Mesenchymal stem cell (in vitro differentiated cells and primary cell): ENCODE data around the gene MSS51.

Experiments
- DNase-seq: peaks from one replicate; pipeline ENCODE4 v3.0.0-alpha.2; 2013
- H2AFZ ChIP-seq: one replicate; pipeline ENCODE4 v1.6.1; 2013; ENCODE audit warnings: low read depth, mild to moderate bottlenecking, control low read depth, inconsistent platforms, low read length, moderate library complexity
- H2AK5ac ChIP-seq: 2 replicates; pipeline ENCODE4 v1.6.1; 2013; ENCODE audit warnings: low read length, moderate library complexity, mild to moderate bottlenecking, inconsistent platforms; ENCODE audit not compliant: severe bottlenecking
- H2BK120ac ChIP-seq: one replicate; pipeline ENCODE4 v1.6.1; 2013; ENCODE audit warnings: low read depth, mild to moderate bottlenecking, inconsistent platforms, low read length, moderate library complexity
- H2BK12ac ChIP-seq, 2 experiments: one replicate each; pipeline ENCODE4 v1.6.1; 2013; ENCODE audit warnings: inconsistent platforms in 2 of 2, low read length in 2 of 2, mild to moderate bottlenecking in 2 of 2, moderate library complexity in 2 of 2, control low read depth in 1 of 2
- H2BK15ac ChIP-seq: one replicate; pipeline ENCODE4 v1.6.1; 2013; ENCODE audit warnings: mild to moderate bottlenecking, low read depth, inconsistent platforms; ENCODE audit not compliant: poor library complexity, severe bottlenecking
- H2BK5ac ChIP-seq: 2 replicates; pipeline ENCODE4 v1.6.1; 2013; ENCODE audit warnings: low read depth, mild to moderate bottlenecking, low read length, control low read depth, inconsistent platforms; ENCODE audit not compliant: poor library complexity, severe bottlenecking
- H3K14ac ChIP-seq, 2 experiments: one replicate each; pipeline ENCODE4 v1.6.1; 2013; ENCODE audit warnings: inconsistent platforms in 2 of 2, low read length in 2 of 2, control low read depth in 1 of 2, mild to moderate bottlenecking in 1 of 2, moderate library complexity in 1 of 2
- H3K18ac ChIP-seq, 2 experiments: one replicate each; pipeline ENCODE4 v1.6.1; 2013; ENCODE audit warnings: inconsistent platforms in 2 of 2, low read length in 2 of 2, control low read depth in 1 of 2, low read depth in 1 of 2, mild to moderate bottlenecking in 1 of 2
- H3K23ac ChIP-seq, 2 experiments: one replicate each; pipeline ENCODE4 v1.6.1; 2013; ENCODE audit warnings: inconsistent platforms in 2 of 2, low read length in 2 of 2, mild to moderate bottlenecking in 2 of 2, moderate library complexity in 2 of 2, control low read depth in 1 of 2
- H3K27ac ChIP-seq: 2 replicates; pipeline ENCODE4 v1.5.1; 2013; ENCODE audit warnings: mild to moderate bottlenecking, moderate library complexity, low read length, control low read depth, inconsistent platforms; ENCODE audit not compliant: poor library complexity, severe bottlenecking
- H3K27me3 ChIP-seq, 2 experiments: 2 replicates each; pipeline versions ENCODE4 v1.6.1 to v1.7.0; 2013; ENCODE audit warnings: low read length in 2 of 2, mild to moderate bottlenecking in 2 of 2, moderate library complexity in 2 of 2, control low read depth in 1 of 2, inconsistent platforms in 1 of 2; ENCODE audit not compliant: control insufficient read depth in 1 of 2, insufficient read depth in 1 of 2
- H3K36me3 ChIP-seq, 2 experiments: 2 replicates each; pipeline versions ENCODE4 v1.6.1 to v1.7.0; 2013; ENCODE audit warnings: low read length in 2 of 2, control low read depth in 1 of 2, inconsistent platforms in 1 of 2, low read depth in 1 of 2, mild to moderate bottlenecking in 1 of 2; ENCODE audit not compliant: insufficient read depth in 2 of 2, control insufficient read depth in 1 of 2
- H3K4ac ChIP-seq, 2 experiments: one replicate each; pipeline ENCODE4 v1.6.1; 2013; ENCODE audit warnings: inconsistent platforms in 2 of 2, low read length in 2 of 2, mild to moderate bottlenecking in 2 of 2, moderate library complexity in 2 of 2, control low read depth in 1 of 2, low read depth in 1 of 2
- H3K4me1 ChIP-seq: 2 replicates; pipeline ENCODE4 v1.6.1; 2013; ENCODE audit warnings: low read depth, low read length, control low read depth; ENCODE audit not compliant: control insufficient read depth, insufficient read depth
- H3K4me2 ChIP-seq: 2 replicates; pipeline ENCODE4 v1.6.1; 2013; ENCODE audit warnings: low read length, mild to moderate bottlenecking, inconsistent platforms; ENCODE audit not compliant: poor library complexity, severe bottlenecking
- H3K4me3 ChIP-seq, 2 experiments: 2 replicates each; pipeline versions ENCODE4 v1.5.1 to v1.7.0; 2013; ENCODE audit warnings: low read length in 2 of 2, mild to moderate bottlenecking in 2 of 2, control low read depth in 1 of 2, low read depth in 1 of 2; ENCODE audit not compliant: insufficient read depth in 1 of 2
- H3K79me1 ChIP-seq: replicated peaks from 2 replicates; pipeline ENCODE4 v1.6.1; 2013; ENCODE audit warnings: mild to moderate bottlenecking, control low read depth, low read length, inconsistent platforms; ENCODE audit not compliant: poor library complexity, severe bottlenecking
- H3K9ac ChIP-seq: 2 replicates; pipeline ENCODE4 v1.7.0; 2013; ENCODE audit warnings: mild to moderate bottlenecking, low read length, moderate library complexity
- H3K9me3 ChIP-seq: 2 replicates; pipeline ENCODE4 v1.7.0; 2013; ENCODE audit warnings: mild to moderate bottlenecking, low read length; ENCODE audit not compliant: control insufficient read depth
- H4K8ac ChIP-seq: one replicate; pipeline ENCODE4 v1.6.1; 2013; ENCODE audit warnings: inconsistent platforms, mild to moderate bottlenecking, low read length, moderate library complexity
- H4K91ac ChIP-seq: one replicate; pipeline ENCODE4 v1.6.1; 2013; ENCODE audit warnings: mild to moderate bottlenecking, low read length, inconsistent platforms
- WGBS: methylation state at CpG from one replicate; pipeline ENCODE4 v1.1.7; 2013; ENCODE audit warnings: mixed read lengths; 5-methylcytosine and 5-hydroxymethylcytosine counted together

MSS51 gene

GRCh38 chr10:73459683-73460314, 26.4 kb upstream of the MSS51 start:
- 95% methylated on average over 4 of the region's 6 CpGs for whole genome bisulfite sequencing

GRCh38 chr10:73456187-73456890, 23.0 kb upstream of the MSS51 start:
- Histone ChIP-seq H3K18ac (no peak overlapping the region), H3K79me1 (peaks cover 4% of the 10 kb centered on the region), H3K4ac (no peak overlapping the region), H4K91ac (no peak overlapping the region), H2BK12ac (no peak overlapping the region), H3K27me3 (no peaks in the 10 kb centered on the region), H2BK15ac (no peak overlapping the region), H3K4me3 (no peak overlapping the region), H3K9me3 (no peaks in the 10 kb centered on the region), H2BK5ac (no peak overlapping the region), H2AK5ac (no peak overlapping the region), H3K4me1 (no peaks in the 10 kb centered on the region), H2BK120ac (no peak overlapping the region), H3K14ac (no peak overlapping the region), H4K8ac (no peak overlapping the region), H3K9ac (no peak overlapping the region), H3K23ac (no peak overlapping the region), H3K4me2 (no peak overlapping the region), H3K27ac (no peak overlapping the region), H2AFZ (no peak overlapping the region), H3K36me3 (peaks cover 10 to 68% of the 10 kb centered on the region in 2 experiments)
- 82% methylated on average over 2 of the region's 2 CpGs for WGBS
- no peak for DNase-seq

More at GRCh38 chr10:73459683-73460314, 26.4 kb upstream of the MSS51 start:
- Histone ChIP-seq H3K79me1 (peaks cover 6% of the 10 kb centered on the region), H3K4me1 (no peaks in the 10 kb centered on the region), H2AK5ac (no peak overlapping the region), H2BK15ac (no peak overlapping the region), H2AFZ (no peak overlapping the region), H3K4ac (no peak overlapping the region), H3K23ac (no peak overlapping the region), H4K91ac (no peak overlapping the region), H3K4me2 (no peak overlapping the region), H3K14ac (no peak overlapping the region), H3K9me3 (no peaks in the 10 kb centered on the region), H3K36me3 (peaks cover 20 to 71% of the 10 kb centered on the region in 2 experiments), H3K27ac (no peak overlapping the region), H2BK12ac (no peak overlapping the region), H4K8ac (no peak overlapping the region), H3K4me3 (no peak overlapping the region), H3K27me3 (no peaks in the 10 kb centered on the region), H2BK120ac (no peak overlapping the region), H3K9ac (no peak overlapping the region), H3K18ac (no peak overlapping the region), H2BK5ac (no peak overlapping the region)
- DNase-seq: no peak

- no peak overlapping the region for H3K4ac ChIP-seq
- no peak overlapping the region for H2BK15ac ChIP-seq
- 87% methylated on average over 1 of the region's 1 CpG for WGBS
- H4K91ac ChIP-seq: no peak overlapping the region
- DNase-seq: no peak
- no peak overlapping the region for H3K4me3 ChIP-seq
- no peak overlapping the region for H2AK5ac ChIP-seq
- no peak overlapping the region for H3K4me2 ChIP-seq
- H3K27me3 ChIP-seq: no peaks in the 10 kb centered on the region
- peaks cover 6% of the 10 kb centered on the region for H3K79me1 ChIP-seq
- H3K4me1 ChIP-seq: no peaks in the 10 kb centered on the region
- no peak overlapping the region for H2BK120ac ChIP-seq
- H3K27ac ChIP-seq: no peak overlapping the region
- H3K23ac ChIP-seq: no peak overlapping the region
- no peak overlapping the region for H2BK5ac ChIP-seq
- H3K36me3 ChIP-seq: peaks cover 13 to 77% of the 10 kb centered on the region in 2 experiments
- no peak overlapping the region for H4K8ac ChIP-seq
- H2BK12ac ChIP-seq: no peak overlapping the region
- H3K14ac ChIP-seq: no peak overlapping the region
- H3K9me3 ChIP-seq: no peaks in the 10 kb centered on the region
- H3K9ac ChIP-seq: no peak overlapping the region
- no peak overlapping the region for H3K18ac ChIP-seq
- no peak overlapping the region for H2AFZ ChIP-seq
Observed at GRCh38 chr10:73449113-73449512, 15.8 kb upstream of the MSS51 start.

GRCh38 chr10:73448384-73448783, 15.0 kb upstream of the MSS51 start:
- H3K9ac ChIP-seq: no peak overlapping the region
- H2AK5ac ChIP-seq: no peak overlapping the region
- no peak overlapping the region for H4K91ac ChIP-seq
- no peak overlapping the region for H3K14ac ChIP-seq
- H2BK12ac ChIP-seq: no peak overlapping the region
- H2BK120ac ChIP-seq: no peak overlapping the region
- H3K4me3 ChIP-seq: no peak overlapping the region
- no peak overlapping the region for H3K27ac ChIP-seq
- no peaks in the 10 kb centered on the region for H3K27me3 ChIP-seq
- H2BK15ac ChIP-seq: no peak overlapping the region
- H3K4ac ChIP-seq: no peak overlapping the region
- no peak for DNase-seq
- H2BK5ac ChIP-seq: no peak overlapping the region
- H4K8ac ChIP-seq: no peak overlapping the region
- peaks cover 13 to 77% of the 10 kb centered on the region in 2 experiments for H3K36me3 ChIP-seq
- no peak overlapping the region for H2AFZ ChIP-seq
- no peaks in the 10 kb centered on the region for H3K9me3 ChIP-seq
- H3K79me1 ChIP-seq: peaks cover 6% of the 10 kb centered on the region
- H3K18ac ChIP-seq: no peak overlapping the region
- no peaks in the 10 kb centered on the region for H3K4me1 ChIP-seq
- WGBS: 91% methylated on average over 1 of the region's 1 CpG
- H3K4me2 ChIP-seq: no peak overlapping the region
- no peak overlapping the region for H3K23ac ChIP-seq
